Measurements from ENCODE around the gene ZNF710.
A peak's percentile ranks its signal among the peaks of the same experiment; 100 is the strongest.
"Not testable (repeated sequence)": the region's sequence is repeated elsewhere in the genome, so short reads cannot be mapped to it uniquely, and the experiment has no call there.

ZNF710 gene

GRCh38 chr15:90001062-90001682, at the start of gene ZNF710:
TSS of gene ZNF710 (plus strand) at chr15:90001324. CDS start at chr15:90067138, 65,814 bp downstream.
- DNase-seq = peak in 39 of 42 donors; percentile 33 to 81 (median 67)
- intact Hi-C loops (cut with DNase I) = loop anchor here (10.0 kb wide), 2 partner anchors 64 to 106 kb away; partner anchors contain the start of gene AP3S2

- intact Hi-C loops (cut with DNase I) = no loop called here
- DNase-seq = no peak
These were observed 46.6 kb upstream of the ZNF710 start for GRCh38 chr15:89954541-89954940.

GRCh38 chr15:89955449-89955998, 45.6 kb upstream of the ZNF710 start:
- DNase-seq = peak in 1 of 42 donors; percentile 1

GRCh38 chr15:89958107-89958805, 42.9 kb upstream of the ZNF710 start:
- DNase-seq = no peak
- intact Hi-C loops (cut with DNase I) = no loop called here

More at GRCh38 chr15:89955449-89955998, 45.6 kb upstream of the ZNF710 start:
- intact Hi-C loops (cut with DNase I) = not testable (repeated sequence)

- intact Hi-C loops (cut with DNase I) = no loop called here
- DNase-seq = peak in 32 of 42 donors; percentile 7 to 66 (median 30)
These were observed 37.6 kb upstream of the ZNF710 start for GRCh38 chr15:89963301-89964231.

GRCh38 chr15:89964232-89964954, 36.7 kb upstream of the ZNF710 start:
- intact Hi-C loops (cut with DNase I) = no loop called here
- DNase-seq = peak in 9 of 42 donors; percentile 15 to 58 (median 37)

- DNase-seq = no peak
These were observed 33.2 kb upstream of the ZNF710 start for GRCh38 chr15:89967881-89968280.

GRCh38 chr15:89971592-89971997, 29.5 kb upstream of the ZNF710 start:
- intact Hi-C loops (cut with DNase I) = no loop called here
- peak in 41 of 42 donors; percentile 19 to 85 (median 59) for DNase-seq

More at GRCh38 chr15:89967881-89968280, 33.2 kb upstream of the ZNF710 start:
- intact Hi-C loops (cut with DNase I) = no loop called here

GRCh38 chr15:89972085-89972484, 29.0 kb upstream of the ZNF710 start:
- intact Hi-C loops (cut with DNase I) = no loop called here
- peak in 2 of 42 donors; percentile 19 to 31 for DNase-seq

GRCh38 chr15:89975482-89976245, 25.5 kb upstream of the ZNF710 start:
- no peak for DNase-seq
- intact Hi-C loops (cut with DNase I) = no loop called here

GRCh38 chr15:89976246-89976600, 24.9 kb upstream of the ZNF710 start:
- DNase-seq = no peak
- intact Hi-C loops (cut with DNase I) = no loop called here

GRCh38 chr15:89977836-89978235, 23.3 kb upstream of the ZNF710 start:
- intact Hi-C loops (cut with DNase I); DNase-seq: not testable (repeated sequence)

GRCh38 chr15:89978914-89979313, 22.2 kb upstream of the ZNF710 start:
- intact Hi-C loops (cut with DNase I) = no loop called here
- DNase-seq = no peak

- intact Hi-C loops (cut with DNase I) = no loop called here
- no peak for DNase-seq
These were observed 20.2 kb upstream of the ZNF710 start for GRCh38 chr15:89980896-89981295.

- intact Hi-C loops (cut with DNase I) = no loop called here
- no peak for DNase-seq
These were observed 18.6 kb upstream of the ZNF710 start for GRCh38 chr15:89982315-89983055.

GRCh38 chr15:89984001-89984400, 17.1 kb upstream of the ZNF710 start:
- intact Hi-C loops (cut with DNase I) = no loop called here
- no peak for DNase-seq

GRCh38 chr15:89984421-89985010, 16.6 kb upstream of the ZNF710 start:
- no peak for DNase-seq
- intact Hi-C loops (cut with DNase I) = no loop called here

Measured in head of caudate nucleus (tissue), 42 donors.